Skeletal muscle satellite cell (primary cell): ENCODE results near the gene URM1.
"Not testable (repeated sequence)": the region's sequence is repeated elsewhere in the genome, so short reads cannot be mapped to it uniquely, and the experiment has no call there.

ENCODE experiments used
- H3K27me3 ChIP-seq: 2 replicates; pipeline ENCODE4 v1.7.0; 2013; ENCODE audit warnings: low read length; ENCODE audit not compliant: control insufficient read depth, insufficient read depth
- H3K36me3 ChIP-seq: 2 replicates; pipeline ENCODE4 v1.7.0; 2013; ENCODE audit warnings: mild to moderate bottlenecking, control low read depth, low read length; ENCODE audit not compliant: insufficient read depth
- H3K4me1 ChIP-seq: 2 replicates; pipeline ENCODE4 v1.7.0; 2013; ENCODE audit warnings: low read length; ENCODE audit not compliant: control insufficient read depth, insufficient read depth
- H3K4me2 ChIP-seq: 2 replicates; pipeline ENCODE4 v1.7.0; 2013; ENCODE audit warnings: mild to moderate bottlenecking, low read length
- H3K4me3 ChIP-seq: 2 replicates; pipeline ENCODE4 v1.7.0; 2013; ENCODE audit warnings: low read length
- H3K9ac ChIP-seq: 2 replicates; pipeline ENCODE4 v1.7.0; 2013; ENCODE audit warnings: mild to moderate bottlenecking, low read depth, low read length, moderate library complexity
- H3K9me3 ChIP-seq: replicated peaks from 2 replicates; pipeline ENCODE4 v1.7.0; 2013; ENCODE audit warnings: mild to moderate bottlenecking, control low read depth, low read length

URM1 gene

GRCh38 chr9:128404560-128404959 is 33.4 kb downstream of the URM1 start:
- Histone ChIP-seq H3K4me3 (no peak overlapping the region), H3K9ac (no peak overlapping the region), H3K4me1 (peaks cover 7% of the 10 kb centered on the region)

GRCh38 chr9:128405077-128405779 is 34.1 kb downstream of the URM1 start:
- H3K9ac ChIP-seq: no peak overlapping the region
- H3K27me3 ChIP-seq: peaks cover 14% of the 10 kb centered on the region
- peaks cover 7% of the 10 kb centered on the region for H3K4me1 ChIP-seq
- H3K36me3 ChIP-seq: no peaks in the 10 kb centered on the region
- H3K4me2 ChIP-seq: no peak overlapping the region
- H3K9me3 ChIP-seq: no peaks in the 10 kb centered on the region
- no peak overlapping the region for H3K4me3 ChIP-seq

More at GRCh38 chr9:128404560-128404959, 33.4 kb downstream of the URM1 start:
- Histone ChIP-seq H3K4me2 (no peak overlapping the region), H3K27me3 (peaks cover 17% of the 10 kb centered on the region), H3K36me3 (no peaks in the 10 kb centered on the region), H3K9me3 (no peaks in the 10 kb centered on the region)

GRCh38 chr9:128405780-128406171 is 34.6 kb downstream of the URM1 start:
- no peak overlapping the region for H3K9ac ChIP-seq
- no peaks in the 10 kb centered on the region for H3K36me3 ChIP-seq
- no peak overlapping the region for H3K4me2 ChIP-seq
- peaks cover 7% of the 10 kb centered on the region for H3K4me1 ChIP-seq
- no peak overlapping the region for H3K4me3 ChIP-seq
- H3K27me3 ChIP-seq: peaks cover 12% of the 10 kb centered on the region
- H3K9me3 ChIP-seq: no peaks in the 10 kb centered on the region

GRCh38 chr9:128406848-128407391 is 35.7 kb downstream of the URM1 start:
- Histone ChIP-seq H3K27me3 (peaks cover 19% of the 10 kb centered on the region), H3K4me3 (no peak overlapping the region), H3K4me1 (peaks cover 7% of the 10 kb centered on the region), H3K36me3 (no peaks in the 10 kb centered on the region), H3K9ac (no peak overlapping the region), H3K9me3 (no peaks in the 10 kb centered on the region), H3K4me2 (no peak overlapping the region)

- Histone ChIP-seq H3K4me3 (no peak overlapping the region), H3K36me3 (no peaks in the 10 kb centered on the region), H3K9me3 (no peaks in the 10 kb centered on the region), H3K4me1 (peaks cover 7% of the 10 kb centered on the region), H3K27me3 (peaks cover 30% of the 10 kb centered on the region), H3K4me2 (no peak overlapping the region), H3K9ac (no peak overlapping the region)
Observed at GRCh38 chr9:128408963-128409431, 37.8 kb downstream of the URM1 start.

GRCh38 chr9:128409450-128409849 is 38.3 kb downstream of the URM1 start:
- no peak overlapping the region for H3K9ac ChIP-seq
- H3K36me3 ChIP-seq: no peaks in the 10 kb centered on the region
- H3K27me3 ChIP-seq: peaks cover 34% of the 10 kb centered on the region

GRCh38 chr9:128409978-128410377 is 38.8 kb downstream of the URM1 start:
- no peak overlapping the region for H3K4me3 ChIP-seq
- H3K4me2 ChIP-seq: no peak overlapping the region
- peaks cover 39% of the 10 kb centered on the region for H3K27me3 ChIP-seq
- no peaks in the 10 kb centered on the region for H3K36me3 ChIP-seq
- peaks cover 7% of the 10 kb centered on the region for H3K4me1 ChIP-seq
- H3K9ac ChIP-seq: no peak overlapping the region
- H3K9me3 ChIP-seq: no peaks in the 10 kb centered on the region

More at GRCh38 chr9:128409450-128409849, 38.3 kb downstream of the URM1 start:
- no peaks in the 10 kb centered on the region for H3K9me3 ChIP-seq
- H3K4me2 ChIP-seq: no peak overlapping the region
- H3K4me1 ChIP-seq: peaks cover 7% of the 10 kb centered on the region
- H3K4me3 ChIP-seq: no peak overlapping the region

- H3K36me3 ChIP-seq: no peaks in the 10 kb centered on the region
- H3K4me1 ChIP-seq: peaks cover 7% of the 10 kb centered on the region
- peaks cover 50% of the 10 kb centered on the region for H3K27me3 ChIP-seq
- no peak overlapping the region for H3K4me3 ChIP-seq
- H3K9ac ChIP-seq: no peak overlapping the region
- H3K9me3 ChIP-seq: no peaks in the 10 kb centered on the region
- H3K4me2 ChIP-seq: no peak overlapping the region
Observed at GRCh38 chr9:128411364-128412119, 40.4 kb downstream of the URM1 start.

GRCh38 chr9:128412120-128412790 is 41.1 kb downstream of the URM1 start:
- peaks cover under 1% of the 10 kb centered on the region for H3K4me1 ChIP-seq
- H3K4me3 ChIP-seq: no peak overlapping the region
- H3K9me3 ChIP-seq: no peaks in the 10 kb centered on the region
- H3K27me3 ChIP-seq: peaks cover 52% of the 10 kb centered on the region
- H3K4me2 ChIP-seq: no peak overlapping the region
- H3K36me3 ChIP-seq: no peaks in the 10 kb centered on the region
- no peak overlapping the region for H3K9ac ChIP-seq

GRCh38 chr9:128413728-128414127 is 42.6 kb downstream of the URM1 start:
- not testable (repeated sequence) for H3K4me1 ChIP-seq, H3K36me3 ChIP-seq, H3K9ac ChIP-seq, H3K4me2 ChIP-seq, H3K9me3 ChIP-seq, H3K4me3 ChIP-seq
- peaks cover 45% of the 10 kb centered on the region for H3K27me3 ChIP-seq

- Histone ChIP-seq H3K9me3 (no peaks in the 10 kb centered on the region), H3K4me2 (no peak overlapping the region), H3K36me3 (no peaks in the 10 kb centered on the region), H3K4me1 (peaks cover 5% of the 10 kb centered on the region), H3K27me3 (peaks cover 48% of the 10 kb centered on the region), H3K4me3 (no peak overlapping the region), H3K9ac (no peak overlapping the region)
Observed at GRCh38 chr9:128414461-128414860, 43.3 kb downstream of the URM1 start.
